GM12878 (cell line): ENCODE data around the gene KIF17. TPM values are rescaled to one million over a fixed set of nuclear protein-coding genes. Genes with fewer than 3 reads are reported as not detected.

Source experiments
- ATAC-seq: fragments of 200-7000 bp; cut with Tn5 transposase; 3 replicates; pipeline ENCODE4 v1.9.1; 2020; ENCODE audit warnings: mild to moderate bottlenecking, moderate library complexity
- BruUV-seq: library from RNA; stranded (reverse); fragments of 400-500 nt; replicated peaks from 2 replicates; lab custom pipeline; 2021; lab: Mats Ljungman, UMichigan
- CTCF ChIA-PET: fragments of 300-600 bp; sonication (Branson Sonifier 250); formaldehyde crosslinking; extraction: SDS; loops from one replicate; lab custom pipeline; 2021; ENCODE audit warnings: inconsistent platforms; lab: Yijun Ruan, JAX
- POLR2A ChIA-PET: fragments of 350-600 bp; formaldehyde crosslinking; extraction: SDS; loops from one replicate; lab custom pipeline; 2021; ENCODE audit warnings: inconsistent platforms; lab: Charles Lee
- RAD21 ChIA-PET: fragments of 300-600 bp; sonication (Branson Sonifier 250); formaldehyde crosslinking; loops from one replicate; lab custom pipeline; 2023; ENCODE audit warnings: antibody characterized with exemption; ENCODE audit not compliant: unreplicated experiment; lab: Charles Lee
- SMC1A ChIA-PET: fragments of 300-600 bp; sonication (Branson Sonifier 250); formaldehyde crosslinking; loops from one replicate; lab custom pipeline; 2023; ENCODE audit not compliant: unreplicated experiment, uncharacterized antibody; lab: Charles Lee
- DNase-seq: peaks from one replicate; pipeline ENCODE4 v3.0.0-alpha.2; 2011; ENCODE audit warnings: low read depth, low spot score
- FAIRE-seq: peaks from 3 replicates; lab custom pipeline; 2011; peaks lifted over from hg19 to GRCh38; lab: Jason Lieb, UNC
- H2AFZ ChIP-seq: 2 replicates; pipeline ENCODE4 v1.6.0; 2011; ENCODE audit warnings: low read depth, low read length, control low read depth; ENCODE audit not compliant: control insufficient read depth
- H3K27ac ChIP-seq: 2 replicates; pipeline ENCODE4 v1.5.1; 2011; ENCODE audit warnings: control low read depth; ENCODE audit not compliant: control insufficient read depth, insufficient read depth
- H3K27me3 ChIP-seq, 2 experiments: replicated peaks in 1 of 2; 2 replicates each; pipeline versions ENCODE4 v1.6.0 to v1.6.1; 2011; ENCODE audit warnings: low read length in 1 of 2; ENCODE audit not compliant: control insufficient read depth in 2 of 2, insufficient read depth in 2 of 2
- H3K36me3 ChIP-seq, 2 experiments: 2 replicates each; pipeline ENCODE4 v1.5.1; 2011; ENCODE audit warnings: low read length in 1 of 2; ENCODE audit not compliant: control insufficient read depth in 2 of 2, insufficient read depth in 2 of 2
- H3K4me1 ChIP-seq: 2 replicates; pipeline ENCODE4 v1.6.1; 2011; ENCODE audit warnings: mild to moderate bottlenecking, low read length, moderate library complexity, mixed read lengths; ENCODE audit not compliant: control insufficient read depth, insufficient read depth
- H3K4me2 ChIP-seq: 2 replicates; pipeline ENCODE4 v1.6.0; 2011; ENCODE audit warnings: control low read depth; ENCODE audit not compliant: control insufficient read depth, insufficient read depth
- H3K4me3 ChIP-seq: fragments of 200-600 bp; sonication (generic); 2 replicates; pipeline ENCODE4 v1.5.1; 2016
- H3K79me2 ChIP-seq: 2 replicates; pipeline ENCODE4 v1.6.0; 2011; ENCODE audit warnings: low read length; ENCODE audit not compliant: control insufficient read depth, insufficient read depth
- H3K9ac ChIP-seq: 2 replicates; pipeline ENCODE4 v1.8.0; 2011; ENCODE audit warnings: low read length, control low read depth, mixed read lengths; ENCODE audit not compliant: control insufficient read depth, insufficient read depth
- H3K9me3 ChIP-seq: replicated peaks from 3 replicates; pipeline ENCODE4 v1.5.1; 2011; ENCODE audit warnings: mild to moderate bottlenecking, low read length; ENCODE audit not compliant: control insufficient read depth, insufficient read depth
- H4K20me1 ChIP-seq: 2 replicates; pipeline ENCODE4 v1.6.0; 2011; ENCODE audit not compliant: control insufficient read depth, insufficient read depth
- LARP7 ChIP-seq: fragments of 450-650 bp; IDR thresholded peaks from 2 replicates; pipeline ENCODE4 v1.6.1; 2017; ENCODE audit warnings: mild to moderate bottlenecking
- MXI1 ChIP-seq: fragments of 150-350 bp; IDR thresholded peaks from 2 replicates; pipeline ENCODE4 v1.6.1; 2011; ENCODE audit warnings: low read depth, mild to moderate bottlenecking, inconsistent platforms, low read length, improper control_type of control experiment
- TBL1XR1 ChIP-seq: IDR thresholded peaks from 2 replicates; pipeline ENCODE4 v1.6.1; 2012; ENCODE audit warnings: low read depth, low read length, improper control_type of control experiment
- TCF12 ChIP-seq: IDR thresholded peaks from 2 replicates; pipeline ENCODE4 v1.6.1; 2011; ENCODE audit warnings: low read depth, mild to moderate bottlenecking, low read length
- WGBS: methylation state at CpG from one replicate; pipeline ENCODE4 v1.1.6; 2016; ENCODE audit warnings: low lambda C conversion rate; ENCODE audit not compliant: insufficient replicate concordance, insufficient coverage; ENCODE audit errors: missing lambda C conversion rate; 5-methylcytosine and 5-hydroxymethylcytosine counted together
- in situ Hi-C: fragments of 300-500 bp; cut with MboI; formaldehyde crosslinking; loops from 9 replicates; pipeline ENCODE4 v1.14.3; 2018; ENCODE audit warnings: mixed read lengths
- intact Hi-C: fragments of 100-400 bp; cut with micrococcal nuclease; formaldehyde crosslinking; loops from one replicate; pipeline ENCODE4 v1.14.2; 2022; ENCODE audit not compliant: unreplicated experiment
- polyA plus RNA-seq, 11 experiments: library from polyadenylated mRNA; depleted of rRNA in 4 of 11; unstranded in 6 of 11; stranded (reverse) in 5 of 11; fragments of >200 nt; fragmentation: Nextera tagmentation in 4 of 11; fragmentation: Illumina TruSeq in 1 of 11; extraction: Ambion mirVana in 4 of 11; extraction: Trizol in 1 of 11; gene quantifications; 1 replicate in 1 of 11; 2 replicates in 10 of 11; pipeline versions ENCODE4 v1.2.1 to v1.2.3, GENCODE V29; 2011 to 2016; ENCODE audit warnings: inconsistent platforms in 2 of 11, missing spikeins in 2 of 11, low read depth in 1 of 11
- total RNA-seq, 4 experiments: library from RNA; depleted of rRNA in 3 of 4; stranded (reverse); fragments of >200 nt in 3 of 4; fragmentation: Illumina TruSeq in 1 of 4; extraction: Trizol in 1 of 4; gene quantifications; 2 replicates each; pipeline versions ENCODE4 v1.2.1 to v1.2.3, GENCODE V29; 2013 to 2021
- TF ChIP-seq, protein P1 (sequence below): fragments of 450-650 bp; IDR thresholded peaks from 2 replicates; pipeline ENCODE4 v1.6.1; 2016; ENCODE audit warnings: mild to moderate bottlenecking

Gene KIF17
- total and polyA plus RNA-seq, 10 of the 15 experiments (the other 5 are each of a cell fraction or from before 2014, with no cell fraction given): 0.01 to 0.10 (median 0.03) TPM; not detected in 7

DNA sequence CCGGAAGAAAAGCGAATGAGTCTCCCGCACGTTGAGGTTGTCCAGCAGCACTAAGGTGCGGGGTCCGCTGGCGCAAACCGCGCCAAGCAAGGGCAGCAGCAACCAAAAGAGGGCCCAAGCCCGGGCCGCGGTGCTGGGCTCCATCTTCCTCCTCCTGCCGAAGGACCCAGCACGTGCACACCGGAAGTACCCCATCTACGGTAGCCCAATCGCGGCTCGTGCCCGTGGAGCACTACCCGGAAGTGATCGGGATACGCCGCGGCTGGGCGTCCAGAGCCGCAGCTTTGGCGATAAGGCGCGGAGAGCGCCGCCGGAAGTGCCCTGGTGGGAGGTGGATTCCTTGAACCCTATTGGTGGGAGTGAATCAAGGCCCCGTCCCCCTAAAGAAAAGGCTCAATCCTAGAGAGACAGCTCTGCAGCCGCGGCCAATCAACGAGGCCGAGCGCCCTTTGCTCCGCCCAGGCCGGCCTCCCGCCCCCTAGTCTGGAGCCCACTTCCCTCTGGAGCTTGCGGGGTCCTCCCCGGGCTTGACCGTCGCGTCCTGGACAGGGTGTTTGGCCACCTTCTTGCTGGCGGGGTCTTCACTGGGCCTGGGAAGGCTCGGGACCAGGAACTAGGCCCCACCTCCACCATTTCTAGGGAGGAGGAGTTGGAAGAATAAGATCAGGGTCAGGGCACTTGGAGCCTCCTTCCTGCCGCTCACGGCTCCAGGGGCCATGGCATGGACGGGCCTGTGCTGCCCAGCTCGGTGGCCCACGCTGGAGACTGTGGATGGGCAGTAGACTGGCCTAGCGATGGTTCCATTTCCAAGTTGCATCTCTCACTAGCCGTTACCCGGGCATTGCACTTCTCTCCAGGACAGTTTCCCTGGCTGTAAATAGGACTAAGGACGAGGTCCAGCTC lies 56.3 kb downstream of the KIF17 start, which contains the start of gene DDOST (continued):
- peak; percentile 75 for TF ChIP-seq MXI1
- TF ChIP-seq, protein P1, sequence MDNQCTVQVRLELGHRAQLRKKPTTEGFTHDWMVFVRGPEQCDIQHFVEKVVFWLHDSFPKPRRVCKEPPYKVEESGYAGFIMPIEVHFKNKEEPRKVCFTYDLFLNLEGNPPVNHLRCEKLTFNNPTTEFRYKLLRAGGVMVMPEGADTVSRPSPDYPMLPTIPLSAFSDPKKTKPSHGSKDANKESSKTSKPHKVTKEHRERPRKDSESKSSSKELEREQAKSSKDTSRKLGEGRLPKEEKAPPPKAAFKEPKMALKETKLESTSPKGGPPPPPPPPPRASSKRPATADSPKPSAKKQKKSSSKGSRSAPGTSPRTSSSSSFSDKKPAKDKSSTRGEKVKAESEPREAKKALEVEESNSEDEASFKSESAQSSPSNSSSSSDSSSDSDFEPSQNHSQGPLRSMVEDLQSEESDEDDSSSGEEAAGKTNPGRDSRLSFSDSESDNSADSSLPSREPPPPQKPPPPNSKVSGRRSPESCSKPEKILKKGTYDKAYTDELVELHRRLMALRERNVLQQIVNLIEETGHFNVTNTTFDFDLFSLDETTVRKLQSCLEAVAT: peak; percentile 53; the same call in 1 of the 2 replicates
- TF ChIP-seq TCF12: 0 out of 2 replicates have a peak, but pooled peaks have one; percentile 50

DNA sequence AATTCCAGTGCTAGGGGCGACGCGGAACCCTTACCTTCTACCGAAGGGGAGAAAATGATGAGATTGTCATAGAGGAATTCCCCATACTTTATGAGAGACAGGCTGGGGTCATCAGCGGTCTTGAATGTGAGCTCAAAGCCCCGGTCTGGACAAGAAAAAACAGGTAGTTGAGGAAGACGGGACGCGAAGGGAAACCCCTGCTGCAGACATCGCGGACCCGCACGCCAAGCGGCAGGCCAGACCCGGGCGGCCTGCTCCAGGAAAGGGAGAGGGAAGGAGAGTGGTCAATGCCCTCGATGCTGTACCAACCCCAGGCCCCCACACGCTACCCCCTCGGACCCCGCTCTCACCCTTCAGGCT lies 57.0 kb downstream of the KIF17 start:
- H3K9ac ChIP-seq: peak overlapping the region; percentile 91
- no peak for TF ChIP-seq TBL1XR1
- TF ChIP-seq LARP7: no peak
- TF ChIP-seq, all 136 proteins: peak for 0
- SMC1A ChIA-PET: interaction anchor here (1.0 to 1.2 kb wide), 3 partner anchors 19 to 707 kb away, joined by 3 to 4 read pairs (median 3); no protein-coding TSS in a partner anchor
- no peaks in the 10 kb centered on the region for H3K9me3 ChIP-seq
- H3K27me3 ChIP-seq: no peaks in the 10 kb centered on the region
- CTCF ChIA-PET: interaction anchor here (0.6 to 1.9 kb wide), 7 partner anchors 27 to 534 kb away, joined by 3 to 16 read pairs (median 3); no protein-coding TSS in a partner anchor
- BruUV-seq: no TSS peak
- H3K4me2 ChIP-seq: peak overlapping the region; percentile 76
- H3K4me3 ChIP-seq: peak overlapping the region; percentile 81
- POLR2A ChIA-PET: interaction anchor here (0.7 to 2.3 kb wide), 2 partner anchors 27 to 125 kb away, joined by 3 to 8 read pairs; no protein-coding TSS in a partner anchor
- in situ Hi-C loops (no loop called here), intact Hi-C loops (loop anchor here (2.0 kb wide), 1 partner anchor 126 kb away; the partner anchor contains the start of gene HP1BP3)
- H3K4me1 ChIP-seq: 0 out of 2 replicates have a peak, but pooled peaks cover 10% of the 10 kb centered on the region
- H3K79me2 ChIP-seq: peaks cover 35% of the 10 kb centered on the region
- ATAC-seq (peak; percentile 10), DNase-seq (no peak), FAIRE-seq (peak; percentile 52)
- H4K20me1 ChIP-seq: peaks cover 5% of the 10 kb centered on the region; the same call in 1 of the 2 replicates
- peak overlapping the region; percentile 79 for H2AFZ ChIP-seq
- 1% methylated on average over 18 of the region's 20 CpGs for WGBS
- RAD21 ChIA-PET: interaction anchor here (0.5 kb wide), 1 partner anchor 1465 kb away, joined by 4 read pairs; no protein-coding TSS in a partner anchor
- H3K27ac ChIP-seq: peak overlapping the region; percentile 88
- peaks cover 12 to 22% of the 10 kb centered on the region in 2 experiments for H3K36me3 ChIP-seq
